HEK293 (cell line): ENCODE results near the gene KIF12.

ENCODE experiments used
- CTCF ChIP-seq: fragments of 450-650 bp; formaldehyde crosslinking; IDR thresholded peaks from 2 replicates; pipeline ENCODE4 v1.5.1; 2016; ENCODE audit warnings: missing biosample characterization, missing genetic modification characterization
- HOXA7 ChIP-seq: sonication (generic); formaldehyde crosslinking; IDR thresholded peaks from 2 replicates; pipeline ENCODE4 v1.8.1; 2022; ENCODE audit warnings: missing genetic modification reagents, borderline replicate concordance
- PBX3 ChIP-seq: sonication (generic); formaldehyde crosslinking; IDR thresholded peaks from 2 replicates; pipeline ENCODE4 v1.8.1; 2022; ENCODE audit warnings: mild to moderate bottlenecking, moderate library complexity, missing genetic modification reagents
- PRDM1 ChIP-seq: fragments of 450-650 bp; formaldehyde crosslinking; IDR thresholded peaks from 2 replicates; pipeline ENCODE4; 2016; ENCODE audit warnings: missing biosample characterization, missing genetic modification characterization
- SETDB1 ChIP-seq: IDR thresholded peaks from one replicate; pipeline ENCODE4 v1.6.1; 2017; ENCODE audit warnings: mild to moderate bottlenecking, low read length, moderate library complexity, mixed read lengths; ENCODE audit not compliant: insufficient read length
- YY1 ChIP-seq: fragments of 450-650 bp; formaldehyde crosslinking; IDR thresholded peaks from 2 replicates; pipeline ENCODE4 v1.5.1; 2018; ENCODE audit warnings: missing biosample characterization, missing genetic modification characterization
- ZBTB8A ChIP-seq: fragments of 450-650 bp; formaldehyde crosslinking; IDR thresholded peaks from 2 replicates; pipeline ENCODE4 v1.5.1; 2016; ENCODE audit warnings: missing biosample characterization, missing genetic modification characterization
- ZNF148 ChIP-seq: fragments of 450-650 bp; formaldehyde crosslinking; IDR thresholded peaks from 2 replicates; pipeline ENCODE4 v1.5.0; 2017; ENCODE audit warnings: missing biosample characterization, missing genetic modification characterization, borderline replicate concordance
- ZNF274 ChIP-seq, 2 experiments: fragments of 200-500 bp in 1 of 2; fragments of 450-650 bp in 1 of 2; sonication (Bioruptor generic) in 1 of 2; formaldehyde crosslinking in 1 of 2; IDR thresholded peaks; 2 replicates each; pipeline versions ENCODE4 v1.5.1 to v1.6.1; 2014 to 2016; ENCODE audit warnings: borderline replicate concordance in 1 of 2, inconsistent platforms in 1 of 2, low read length in 1 of 2, missing biosample characterization in 1 of 2, missing genetic modification characterization in 1 of 2
- ZNF626 ChIP-seq: fragments of 450-650 bp; sonication (Bioruptor Pico); formaldehyde crosslinking; IDR thresholded peaks from 2 replicates; pipeline ENCODE4 v1.5.1; 2018; ENCODE audit warnings: missing biosample characterization, missing genetic modification characterization, inconsistent platforms
- ZSCAN5A ChIP-seq: fragments of 450-650 bp; formaldehyde crosslinking; IDR thresholded peaks from 2 replicates; pipeline ENCODE4 v1.5.1; 2016; ENCODE audit warnings: missing biosample characterization, missing genetic modification characterization

- no peak for TF ChIP-seq SETDB1
- TF ChIP-seq ZNF148 (tag by site-specific recombination), result no peak
- TF ChIP-seq HOXA7 (CRISPR knock-in tag), result no peak
- TF ChIP-seq PBX3 (CRISPR knock-in tag), result no peak
- no peak for TF ChIP-seq ZNF274 (IDR thresholded peaks at IDR 0.05; ENCODE audit: low read length)
- no peak for TF ChIP-seq ZNF274 (tag by site-specific recombination; IDR thresholded peaks at IDR 0.05; ENCODE audit: borderline replicate concordance)
- TF ChIP-seq ZBTB8A (tag by site-specific recombination), result no peak
- no peak for TF ChIP-seq ZSCAN5A (tag by site-specific recombination)
- TF ChIP-seq PRDM1, result no peak
- peak; percentile 82 for TF ChIP-seq CTCF (tag by site-specific recombination)
- TF ChIP-seq ZNF626 (tag by site-specific recombination), result no peak
- no peak for TF ChIP-seq YY1 (tag by site-specific recombination)
Measured at GRCh38 chr9:114108016-114108833, 9.1 kb upstream of the KIF12 start.
